GM19193 (cell line): ENCODE results near the gene CACNA1S.

Experiments used
- POLR2A ChIP-seq: IDR thresholded peaks from 4 replicates; pipeline ENCODE4 v1.6.1; 2011; ENCODE audit not compliant: insufficient read depth, insufficient read length; ENCODE audit errors: extremely low read depth

Gene CACNA1S

DNA sequence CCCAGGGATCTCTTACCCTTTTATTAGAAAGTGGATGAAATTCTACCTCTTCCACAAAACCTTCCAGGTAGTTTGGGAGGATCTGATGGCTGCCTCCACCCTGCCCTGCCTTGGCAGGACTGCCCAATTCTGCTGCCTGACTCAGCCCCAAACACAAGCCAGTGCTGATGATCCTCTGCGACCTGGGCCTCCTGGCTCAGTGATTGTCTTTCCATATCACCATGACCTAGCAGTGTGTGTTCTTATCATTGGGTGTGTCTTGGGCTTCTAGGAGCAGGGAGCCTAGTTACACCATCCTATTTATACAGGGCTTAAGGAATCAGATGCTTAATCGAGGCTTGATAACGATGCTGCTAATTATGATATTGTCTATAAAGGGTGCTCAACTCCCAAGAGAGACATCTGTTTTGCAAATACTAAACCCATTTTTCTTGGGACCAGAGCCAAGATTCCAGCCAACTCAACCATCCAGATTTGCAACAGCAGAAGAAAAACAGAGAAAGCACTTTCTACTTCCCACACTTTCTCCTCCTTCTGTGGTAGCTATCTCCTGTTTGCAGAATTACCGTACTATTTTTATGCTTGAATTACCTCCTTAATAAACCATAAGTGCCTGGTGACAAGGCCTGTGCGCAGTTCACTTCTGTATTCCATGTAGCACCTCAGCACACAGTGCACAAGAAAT is 52.2 kb downstream of the CACNA1S start:
- TF ChIP-seq POLR2A, result no peak

DNA sequence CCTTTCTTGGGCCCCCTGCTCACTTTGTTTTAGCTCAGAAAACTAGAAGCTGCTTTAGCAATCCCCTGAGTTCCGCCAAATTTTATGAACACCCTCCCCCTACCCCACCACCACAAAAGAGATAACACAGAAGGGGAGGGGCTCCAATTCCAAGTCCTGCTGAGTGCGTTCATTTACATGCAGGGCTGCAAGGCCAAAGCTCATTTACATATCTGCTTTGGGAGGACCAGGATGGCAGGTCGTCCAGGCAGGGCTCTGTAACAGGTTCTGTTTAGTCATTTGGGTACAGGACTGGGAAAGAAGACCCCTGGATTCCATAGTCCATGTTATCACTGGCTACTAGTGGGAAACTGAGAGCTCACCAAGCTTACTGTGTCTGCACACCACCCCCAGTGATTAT is 52.8 kb downstream of the CACNA1S start:
- TF ChIP-seq POLR2A, result no peak

DNA sequence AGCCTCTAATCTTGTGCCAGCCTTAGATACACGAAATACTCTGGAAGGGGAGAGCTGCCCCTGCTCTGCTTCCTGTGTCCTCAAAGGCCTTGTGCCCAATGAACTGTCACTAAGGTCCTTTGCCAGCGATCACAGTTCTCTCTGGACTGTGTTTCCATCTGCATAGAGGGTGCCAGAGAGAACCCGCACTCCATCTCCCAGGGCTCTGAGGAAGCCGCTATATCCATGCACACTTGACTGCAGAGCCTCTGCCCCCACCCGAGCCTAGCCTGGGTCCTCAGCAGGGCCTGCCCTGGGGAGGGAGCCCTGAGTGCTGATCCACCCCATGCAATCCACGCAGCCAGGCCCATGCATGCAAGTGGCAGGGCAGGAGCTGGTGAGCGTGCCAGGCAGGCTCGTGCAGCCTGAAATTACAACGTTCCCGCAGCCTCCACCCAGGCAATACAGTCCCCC is 58.1 kb downstream of the CACNA1S start:
- TF ChIP-seq POLR2A, result no peak

DNA sequence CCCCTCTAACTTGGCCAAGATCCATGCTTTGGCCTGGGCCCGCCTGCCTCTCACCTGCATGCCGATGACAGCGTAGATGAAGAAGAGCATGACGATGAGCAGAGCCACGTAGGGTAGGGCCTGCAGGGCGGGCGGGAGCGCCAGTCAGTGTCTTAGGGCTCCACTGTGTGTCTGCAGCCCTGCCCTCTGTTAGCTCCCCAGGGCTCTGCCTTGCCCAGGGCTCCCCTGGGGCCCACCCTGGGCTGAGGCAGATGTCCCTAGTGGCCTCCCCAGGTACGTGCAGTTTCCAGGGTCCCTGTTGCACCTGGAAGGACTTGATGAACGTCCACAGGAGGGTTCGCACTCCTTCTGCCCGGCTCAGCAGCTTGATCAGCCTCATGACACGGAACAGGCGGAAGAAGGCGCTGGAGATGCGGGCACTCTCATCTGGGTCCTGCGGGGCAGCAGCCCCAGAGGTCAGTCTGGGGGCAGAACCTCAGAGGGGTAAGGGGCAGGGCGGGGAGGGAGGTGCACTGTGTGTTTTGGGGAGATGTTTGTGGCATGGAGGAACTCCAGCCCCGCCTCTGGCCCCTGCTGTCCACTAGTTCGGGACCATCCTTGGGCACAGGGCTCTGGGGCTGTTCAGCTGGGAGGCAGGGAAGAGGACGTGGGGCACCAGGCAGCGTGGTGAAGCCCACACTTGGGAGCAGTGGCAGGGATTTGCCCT is 58.9 kb downstream of the CACNA1S start:
- no peak for TF ChIP-seq POLR2A

DNA sequence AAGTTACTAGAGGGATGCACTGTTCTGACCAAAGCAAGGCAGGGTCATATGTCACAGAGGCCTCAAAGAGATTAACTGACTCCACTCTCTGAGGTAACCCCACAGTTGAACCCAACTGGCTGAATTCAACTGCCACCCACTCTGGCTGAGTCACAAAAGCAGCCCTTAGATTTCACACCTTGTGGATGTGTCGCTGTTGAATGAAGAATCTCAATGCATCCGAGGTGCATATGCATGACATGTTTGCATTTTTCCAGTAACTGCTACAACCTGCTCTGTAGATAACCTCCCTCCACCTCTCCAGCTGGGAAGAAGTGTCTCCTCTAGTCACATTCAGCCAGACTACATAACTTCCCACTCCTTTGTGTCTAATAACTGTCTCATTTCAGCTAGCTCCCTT is 60.8 kb downstream of the CACNA1S start:
- no peak for TF ChIP-seq POLR2A

DNA sequence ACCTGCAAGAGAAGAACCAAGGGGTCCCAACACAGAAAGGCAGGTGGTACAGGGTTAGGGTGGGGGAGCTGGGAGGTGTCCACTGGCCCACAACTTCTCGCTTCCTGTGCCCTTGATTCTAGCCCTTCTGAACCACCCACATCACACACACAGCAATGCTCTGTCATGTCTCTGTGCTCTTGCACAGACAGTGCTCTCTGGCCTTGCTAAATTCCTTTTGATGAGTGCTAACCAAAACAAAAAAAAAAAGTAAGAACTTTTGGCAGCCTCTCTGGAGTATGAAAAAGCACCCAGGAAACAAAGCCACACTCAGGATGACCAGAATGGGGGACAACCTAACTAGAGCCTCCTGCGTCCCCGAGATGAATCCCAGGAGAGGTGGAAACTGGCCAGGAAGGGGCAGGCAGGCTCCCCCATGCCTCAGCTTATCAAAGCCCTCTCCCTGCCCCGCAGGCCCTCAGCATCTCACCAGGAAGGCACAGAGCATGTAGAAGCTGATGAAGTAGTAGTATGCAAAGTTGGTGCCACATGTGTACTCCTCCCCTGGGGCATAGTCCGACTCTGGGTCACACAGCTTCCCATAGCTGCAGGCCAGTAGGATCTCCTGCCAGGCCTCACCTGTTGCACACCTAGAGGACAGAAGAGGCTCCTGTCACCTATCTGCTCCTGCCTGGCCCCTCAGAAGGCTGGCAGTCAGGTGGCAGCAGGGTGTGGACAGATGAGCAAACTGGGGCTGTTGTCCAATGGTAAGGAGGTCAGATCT is 61.5 kb downstream of the CACNA1S start:
- TF ChIP-seq POLR2A, result no peak

DNA sequence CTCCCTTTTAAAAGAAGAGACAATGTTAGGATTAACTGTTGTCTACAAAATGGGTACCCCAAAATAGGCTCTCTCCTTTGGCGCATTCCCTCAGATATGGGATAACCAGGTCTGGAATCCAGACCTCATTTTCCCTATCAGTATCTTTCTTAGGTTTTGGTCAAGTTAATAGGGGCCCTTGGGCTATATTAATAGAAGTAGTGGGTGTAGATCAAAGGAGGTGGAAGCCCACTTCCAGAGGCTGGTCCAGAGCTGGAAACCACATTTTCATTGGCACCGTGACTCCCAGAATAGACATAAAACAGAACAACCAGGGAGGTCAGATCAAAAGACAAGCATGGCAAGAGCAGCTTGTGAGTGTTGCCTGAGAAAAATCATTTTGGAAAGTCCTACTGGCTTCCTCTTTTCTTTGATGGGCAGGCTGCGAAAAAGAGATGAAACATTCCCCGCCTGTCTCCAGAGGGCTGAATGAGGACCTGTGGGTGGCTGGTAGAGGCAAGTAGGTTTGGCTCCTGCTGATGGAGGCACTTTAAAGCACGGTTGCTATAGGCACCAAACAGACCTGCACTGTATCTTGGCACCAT is 62.9 kb downstream of the CACNA1S start:
- TF ChIP-seq POLR2A, result no peak

DNA sequence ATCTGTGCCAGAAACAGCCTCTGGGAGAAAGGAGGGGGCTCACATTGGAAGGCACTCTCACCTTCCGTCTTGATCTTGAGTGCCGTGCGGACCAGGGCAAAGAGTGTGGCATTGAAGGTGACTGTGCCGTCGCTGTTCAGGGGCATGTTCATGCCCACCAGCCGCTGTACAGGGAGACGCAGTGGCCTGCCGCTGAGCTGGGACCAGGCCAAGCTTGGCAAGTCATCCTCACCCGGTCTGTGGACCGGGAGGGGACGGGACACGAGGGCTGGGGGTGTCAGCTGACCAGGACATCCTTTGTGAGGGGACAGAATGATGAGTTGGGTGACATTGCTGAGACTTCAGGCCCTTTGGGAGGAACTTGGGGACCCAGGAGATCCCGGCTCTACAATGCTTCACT is 63.7 kb downstream of the CACNA1S start:
- TF ChIP-seq POLR2A, result no peak

DNA sequence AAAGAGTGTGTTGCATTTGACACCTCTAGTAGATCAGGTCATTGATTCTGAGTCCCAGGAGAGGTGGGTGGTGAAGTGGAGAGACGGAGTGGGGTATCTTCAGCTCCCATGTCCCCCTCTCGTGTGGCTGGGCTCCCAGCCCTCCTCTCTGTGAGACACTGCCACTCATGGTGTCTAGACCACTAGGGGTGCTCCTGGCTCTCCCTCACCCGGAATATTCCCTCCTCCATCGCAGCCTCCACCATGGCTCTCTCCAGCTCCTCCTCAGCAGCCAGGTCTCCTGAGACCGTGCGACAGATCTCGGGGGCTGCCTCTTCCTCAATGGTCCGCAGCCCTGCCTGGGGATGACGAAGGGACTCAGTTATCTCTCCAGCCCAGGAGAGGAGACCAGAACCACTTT is 68.1 kb downstream of the CACNA1S start:
- TF ChIP-seq POLR2A, result no peak

DNA sequence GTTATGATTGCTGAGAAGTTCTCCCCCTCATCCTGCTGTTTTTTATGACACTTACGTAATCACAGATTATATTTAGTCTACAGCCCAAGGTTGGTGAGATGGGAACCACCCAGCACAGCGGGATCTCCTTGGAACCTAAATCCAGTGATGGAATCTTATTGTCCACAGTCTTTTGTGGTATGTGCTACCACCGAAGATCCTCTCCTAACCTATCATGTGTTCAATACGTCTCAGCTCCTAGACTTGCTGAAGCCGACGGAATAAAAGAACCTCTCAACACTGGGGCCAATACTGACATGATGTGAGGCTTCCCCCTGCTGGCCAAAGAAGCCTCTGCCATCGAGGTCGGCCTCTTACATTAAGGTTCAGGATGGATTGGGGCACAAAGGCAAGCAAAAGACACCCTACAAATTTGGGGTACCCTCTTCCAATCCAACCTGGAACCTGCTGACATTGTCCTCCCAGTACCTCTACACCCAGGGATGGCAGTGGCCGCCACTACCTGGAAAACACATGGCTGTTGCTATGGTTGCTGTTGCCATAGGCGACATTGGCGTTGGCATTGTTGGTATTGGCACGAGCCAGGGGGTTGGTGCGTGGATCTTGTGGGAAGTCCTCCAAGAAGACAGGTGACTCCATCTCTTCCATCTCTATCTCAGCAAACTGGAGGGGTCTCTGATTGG is 69.3 kb downstream of the CACNA1S start:
- TF ChIP-seq POLR2A, result no peak

DNA sequence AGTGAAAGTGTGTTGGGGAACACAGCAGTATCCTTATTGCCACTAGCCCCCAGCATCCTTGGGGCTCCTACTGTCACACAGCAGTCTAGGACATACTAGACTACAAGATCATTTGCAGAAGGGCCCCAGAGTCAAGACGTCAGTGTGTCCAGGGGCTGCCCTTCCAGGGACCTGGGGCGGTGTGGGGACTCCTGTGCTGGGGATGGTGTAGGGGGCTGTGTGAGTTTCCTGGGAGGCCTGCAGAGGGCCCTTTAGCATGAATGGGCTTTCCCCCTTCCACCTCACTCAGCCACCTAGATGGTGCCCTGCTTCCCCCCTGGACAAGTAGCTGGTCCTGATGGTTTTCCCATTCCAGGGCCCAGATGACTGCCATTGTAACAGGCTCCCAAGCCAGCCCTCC is 71.2 kb downstream of the CACNA1S start:
- TF ChIP-seq POLR2A, result no peak

DNA sequence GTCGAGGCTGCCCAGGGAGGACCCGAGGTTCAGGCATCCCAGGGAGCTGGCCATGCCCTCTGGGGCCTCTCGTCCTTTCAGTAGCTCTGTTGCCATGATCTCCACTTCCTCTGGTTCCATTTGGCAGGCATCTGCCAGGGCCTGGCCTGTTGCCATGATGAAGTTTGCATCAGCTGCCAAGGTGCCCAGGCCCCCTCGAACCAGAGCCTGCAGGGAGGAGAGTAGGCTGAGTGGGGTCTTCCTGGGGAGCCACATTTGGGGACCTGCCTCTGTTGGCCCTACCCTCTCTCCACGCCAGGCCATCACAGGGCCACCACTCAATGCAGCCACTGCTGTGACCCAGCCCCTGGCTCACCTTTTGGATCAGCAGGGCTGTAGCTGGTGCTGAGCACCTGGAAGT is 72.3 kb downstream of the CACNA1S start:
- TF ChIP-seq POLR2A, result no peak

DNA sequence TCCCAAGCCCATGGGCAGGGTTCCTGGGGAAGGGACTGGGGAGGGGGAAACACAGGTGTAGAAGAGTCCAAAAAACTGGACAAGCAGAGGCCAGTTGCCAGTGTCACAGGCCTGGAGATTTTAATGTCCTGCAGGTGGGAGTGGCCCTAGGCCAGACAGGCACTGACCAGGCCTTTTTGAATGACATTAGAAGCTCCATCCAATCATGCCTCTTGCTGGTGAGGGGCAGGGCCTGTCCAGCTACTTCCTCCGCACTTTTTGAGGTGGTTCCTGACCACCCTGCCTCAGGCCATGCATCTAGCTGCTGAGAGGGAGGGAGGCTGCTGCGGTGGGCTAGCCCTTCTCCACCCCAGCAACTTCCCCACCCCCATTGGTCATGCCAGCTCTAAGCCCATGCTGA is 72.8 kb downstream of the CACNA1S start:
- no peak for TF ChIP-seq POLR2A

DNA sequence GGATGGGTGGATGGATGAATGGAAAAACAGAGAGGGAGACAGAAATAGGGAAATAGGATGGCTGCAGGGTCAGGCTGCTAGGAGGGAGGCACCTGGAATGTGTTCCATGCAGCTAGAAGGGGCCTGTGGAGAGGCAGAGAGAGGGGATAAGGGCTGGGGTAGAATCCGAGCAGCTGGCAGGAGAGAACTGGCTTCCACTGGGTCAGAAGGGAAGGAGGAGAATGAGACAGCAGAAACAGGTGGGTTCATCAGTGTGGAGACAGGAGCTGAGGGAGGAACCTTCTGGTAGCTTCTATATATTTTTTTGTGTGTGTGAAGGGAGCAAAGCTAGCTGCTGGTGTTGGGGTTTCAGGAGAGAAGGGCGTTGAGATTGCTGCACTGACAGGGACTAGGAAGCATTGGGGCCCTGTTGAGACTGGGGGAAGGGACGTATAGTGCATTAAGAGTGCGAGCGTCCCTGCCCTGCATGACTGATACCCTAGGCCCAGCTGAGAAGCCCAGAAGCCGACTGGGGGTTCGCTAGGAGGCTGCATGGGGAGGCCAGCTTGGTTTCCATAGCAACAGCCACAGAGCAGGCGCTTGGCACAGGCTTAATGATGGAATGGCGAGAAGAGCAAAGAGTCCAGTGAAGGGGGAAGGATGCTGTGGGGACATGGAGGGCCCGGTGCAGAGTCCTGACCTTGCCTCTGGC is 73.9 kb downstream of the CACNA1S start:
- no peak for TF ChIP-seq POLR2A
